ENCODE results near the gene QRICH2.
"Not testable (repeated sequence)": the region's sequence is repeated elsewhere in the genome, so short reads cannot be mapped to it uniquely, and the experiment has no call there.

The QRICH2 gene

GRCh38 chr17:76307966-76308338 lies at the start of gene QRICH2:
QRICH2 (minus strand) TSS chr17:76308276; CDS start chr17:76307998, 278 bp downstream.
- peaks cover 58% of the 10 kb centered on the region for H3K36me3 ChIP-seq
- TF ChIP-seq Cebpa-rat (IDR thresholded peaks at IDR 0.05): no peak

GRCh38 chr17:76357597-76358158 lies 49.6 kb upstream of the QRICH2 start:
- Histone ChIP-seq H4K20me1 (no peaks in the 10 kb centered on the region; the same call in 1 of the 2 replicates), H3K9ac (no peak overlapping the region), H3K9me3 (no peaks in the 10 kb centered on the region), H3K4me2 (no peak overlapping the region), H3K4me3 (no peak overlapping the region), H3K36me3 (no peaks in the 10 kb centered on the region), H3K27me3 (no peaks in the 10 kb centered on the region), H3K4me1 (peaks cover 13% of the 10 kb centered on the region), H3K27ac (no peak overlapping the region)
- no peak for TF ChIP-seq Cebpa-rat (IDR thresholded peaks at IDR 0.05)

More at GRCh38 chr17:76307966-76308338, at the start of gene QRICH2:
- Histone ChIP-seq H3K9ac (no peak within 1 kb of the TSS), H3K4me2 (no peak within 1 kb of the TSS), H3K27ac (no peak within 1 kb of the TSS), H3K4me1 (peaks cover 5% of the 10 kb centered on the region; the same call in 1 of the 2 replicates), H3K9me3 (no peaks in the 10 kb centered on the region), H3K27me3 (no peaks in the 10 kb centered on the region), H4K20me1 (no peaks in the 10 kb centered on the region), H3K4me3 (no peak within 1 kb of the TSS)

- H3K4me1 ChIP-seq: peaks cover 20% of the 10 kb centered on the region
- H3K4me3 ChIP-seq: no peak overlapping the region
- no peak overlapping the region for H3K4me2 ChIP-seq
These were observed 48.9 kb upstream of the QRICH2 start for GRCh38 chr17:76356803-76357456.

GRCh38 chr17:76354747-76355310 lies 46.8 kb upstream of the QRICH2 start:
- Histone ChIP-seq H3K9me3 (no peaks in the 10 kb centered on the region), H3K27me3 (no peaks in the 10 kb centered on the region), H3K27ac (no peak overlapping the region), H3K4me1 (peaks cover 30% of the 10 kb centered on the region), H3K4me2 (peak overlapping the region; percentile 99), H3K9ac (no peak overlapping the region), H4K20me1 (no peaks in the 10 kb centered on the region; the same call in 1 of the 2 replicates), H3K4me3 (peak overlapping the region; percentile 89), H3K36me3 (0 out of 2 replicates have a peak, but pooled peaks cover 6% of the 10 kb centered on the region)
- TF ChIP-seq Cebpa-rat (IDR thresholded peaks at IDR 0.05): no peak

More at GRCh38 chr17:76356803-76357456, 48.9 kb upstream of the QRICH2 start:
- no peaks in the 10 kb centered on the region for H3K36me3 ChIP-seq
- no peaks in the 10 kb centered on the region for H3K27me3 ChIP-seq
- no peak overlapping the region for H3K9ac ChIP-seq
- no peaks in the 10 kb centered on the region; the same call in 1 of the 2 replicates for H4K20me1 ChIP-seq
- no peaks in the 10 kb centered on the region for H3K9me3 ChIP-seq
- H3K27ac ChIP-seq: no peak overlapping the region
- TF ChIP-seq Cebpa-rat (IDR thresholded peaks at IDR 0.05): no peak

GRCh38 chr17:76354317-76354729 lies 46.2 kb upstream of the QRICH2 start:
- peak overlapping the region; percentile 89 for H3K4me3 ChIP-seq
- H3K27me3 ChIP-seq: no peaks in the 10 kb centered on the region
- H3K9ac ChIP-seq: peak overlapping the region; percentile 98
- H3K4me1 ChIP-seq: peaks cover 30% of the 10 kb centered on the region
- peak overlapping the region; percentile 99 for H3K27ac ChIP-seq
- H3K4me2 ChIP-seq: peak overlapping the region; percentile 99
- no peaks in the 10 kb centered on the region for H3K9me3 ChIP-seq
- no peaks in the 10 kb centered on the region; the same call in 1 of the 2 replicates for H4K20me1 ChIP-seq
- TF ChIP-seq Cebpa-rat (IDR thresholded peaks at IDR 0.05): no peak
- H3K36me3 ChIP-seq: 0 out of 2 replicates have a peak, but pooled peaks cover 6% of the 10 kb centered on the region

GRCh38 chr17:76353599-76354316 lies 45.7 kb upstream of the QRICH2 start, which contains the start of gene PRPSAP1:
PRPSAP1 (minus strand) TSS chr17:76353916; CDS start chr17:76353703, 213 bp downstream.
- peak within 1 kb of the TSS; percentile 89 for H3K4me3 ChIP-seq
- TF ChIP-seq Cebpa-rat (IDR thresholded peaks at IDR 0.05): no peak
- peak within 1 kb of the TSS; percentile 99 for H3K4me2 ChIP-seq
- H3K36me3 ChIP-seq: peaks cover 10% of the 10 kb centered on the region; the same call in 1 of the 2 replicates
- no peaks in the 10 kb centered on the region for H3K9me3 ChIP-seq
- peak within 1 kb of the TSS; percentile 99 for H3K27ac ChIP-seq
- H3K27me3 ChIP-seq: no peaks in the 10 kb centered on the region
- H3K9ac ChIP-seq: peak within 1 kb of the TSS; percentile 98
- peaks cover 30% of the 10 kb centered on the region for H3K4me1 ChIP-seq
- no peaks in the 10 kb centered on the region; the same call in 1 of the 2 replicates for H4K20me1 ChIP-seq

- H3K9me3 ChIP-seq: no peaks in the 10 kb centered on the region
- H3K27me3 ChIP-seq: no peaks in the 10 kb centered on the region
- peak overlapping the region; percentile 98 for H3K9ac ChIP-seq
- peaks cover 14% of the 10 kb centered on the region; the same call in 1 of the 2 replicates for H3K36me3 ChIP-seq
- no peak for TF ChIP-seq Cebpa-rat (IDR thresholded peaks at IDR 0.05)
- peak overlapping the region; percentile 99 for H3K4me2 ChIP-seq
- peaks cover 30% of the 10 kb centered on the region for H3K4me1 ChIP-seq
- H4K20me1 ChIP-seq: no peaks in the 10 kb centered on the region; the same call in 1 of the 2 replicates
- H3K4me3 ChIP-seq: peak overlapping the region; percentile 89
- peak overlapping the region; percentile 99 for H3K27ac ChIP-seq
These were observed 45.0 kb upstream of the QRICH2 start for GRCh38 chr17:76353004-76353598.

- Histone ChIP-seq H3K4me3 (no peak overlapping the region), H3K27me3 (no peaks in the 10 kb centered on the region), H3K27ac (no peak overlapping the region), H3K9ac (peak overlapping the region; percentile 10), H3K9me3 (no peaks in the 10 kb centered on the region), H4K20me1 (no peaks in the 10 kb centered on the region; the same call in 1 of the 2 replicates), H3K36me3 (peaks cover 29% of the 10 kb centered on the region), H3K4me1 (peaks cover 30% of the 10 kb centered on the region), H3K4me2 (peak overlapping the region; percentile 99)
- TF ChIP-seq Cebpa-rat (IDR thresholded peaks at IDR 0.05): no peak
These were observed 43.5 kb upstream of the QRICH2 start for GRCh38 chr17:76351526-76352071.

GRCh38 chr17:76350463-76350862 lies 42.4 kb upstream of the QRICH2 start:
- no peak for TF ChIP-seq Cebpa-rat (IDR thresholded peaks at IDR 0.05)
- Histone ChIP-seq H3K27me3 (no peaks in the 10 kb centered on the region), H3K4me3 (no peak overlapping the region), H3K9ac (no peak overlapping the region), H3K4me1 (peaks cover 30% of the 10 kb centered on the region), H3K36me3 (peaks cover 40% of the 10 kb centered on the region), H3K27ac (no peak overlapping the region), H3K9me3 (no peaks in the 10 kb centered on the region), H3K4me2 (no peak overlapping the region), H4K20me1 (no peaks in the 10 kb centered on the region; the same call in 1 of the 2 replicates)

GRCh38 chr17:76346936-76347335 lies 38.9 kb upstream of the QRICH2 start:
- not testable (repeated sequence) for H3K27ac ChIP-seq, H3K9me3 ChIP-seq, H3K9ac ChIP-seq, H3K4me2 ChIP-seq, H3K4me3 ChIP-seq, H4K20me1 ChIP-seq, H3K4me1 ChIP-seq, H3K27me3 ChIP-seq
- peaks cover 70% of the 10 kb centered on the region for H3K36me3 ChIP-seq

Measured in BLaER1 (cell line).